ENCODE data around the gene SLC1A5.

SLC1A5 gene

GRCh38 chr19:46745030-46745429, 43.4 kb downstream of the SLC1A5 start:
- no peak for DNase-seq (ENCODE audit: low read depth in 2 of 2)

GRCh38 chr19:46744005-46744691, 44.2 kb downstream of the SLC1A5 start:
- DNase-seq (ENCODE audit: low read depth in 2 of 2), result no peak

GRCh38 chr19:46742926-46743480, 45.4 kb downstream of the SLC1A5 start:
- DNase-seq (ENCODE audit: low read depth in 2 of 2), result no peak

GRCh38 chr19:46741447-46741846, 46.9 kb downstream of the SLC1A5 start:
- DNase-seq (ENCODE audit: low read depth in 2 of 2), result no peak

GRCh38 chr19:46739290-46739771, 49.1 kb downstream of the SLC1A5 start:
- no peak for DNase-seq (ENCODE audit: low read depth in 2 of 2)

- no peak for DNase-seq (ENCODE audit: low read depth in 2 of 2)
Observed at GRCh38 chr19:46737761-46738171, 50.6 kb downstream of the SLC1A5 start.

- DNase-seq (ENCODE audit: low read depth in 2 of 2), result no peak
Observed at GRCh38 chr19:46737298-46737654, 51.1 kb downstream of the SLC1A5 start.

GRCh38 chr19:46736531-46737297, 51.7 kb downstream of the SLC1A5 start:
- DNase-seq (ENCODE audit: low read depth in 2 of 2), result no peak

- no peak for DNase-seq (ENCODE audit: low read depth in 2 of 2)
Observed at GRCh38 chr19:46733690-46734292, 54.6 kb downstream of the SLC1A5 start.

- DNase-seq (ENCODE audit: low read depth in 2 of 2), result no peak
Observed at GRCh38 chr19:46732966-46733689, 55.3 kb downstream of the SLC1A5 start.

GRCh38 chr19:46732172-46732938, 56.0 kb downstream of the SLC1A5 start:
- no peak for DNase-seq (ENCODE audit: low read depth in 2 of 2)

- DNase-seq (ENCODE audit: low read depth in 2 of 2), result no peak
Observed at GRCh38 chr19:46731584-46731983, 56.8 kb downstream of the SLC1A5 start.

- no peak for DNase-seq (ENCODE audit: low read depth in 2 of 2)
Observed at GRCh38 chr19:46731007-46731501, 57.3 kb downstream of the SLC1A5 start.

- DNase-seq (ENCODE audit: low read depth in 2 of 2), result no peak
Observed at GRCh38 chr19:46730595-46730994, 57.8 kb downstream of the SLC1A5 start.

GRCh38 chr19:46730187-46730586, 58.2 kb downstream of the SLC1A5 start:
- DNase-seq (ENCODE audit: low read depth in 2 of 2), result no peak

GRCh38 chr19:46729696-46730095, 58.7 kb downstream of the SLC1A5 start:
- no peak for DNase-seq (ENCODE audit: low read depth in 2 of 2)

GRCh38 chr19:46728693-46729339, 59.6 kb downstream of the SLC1A5 start:
- DNase-seq (ENCODE audit: low read depth in 2 of 2), result peak; percentile 68 to 72

- DNase-seq (ENCODE audit: low read depth in 2 of 2), result no peak
Observed at GRCh38 chr19:46728208-46728607, 60.2 kb downstream of the SLC1A5 start.

- no peak for DNase-seq (ENCODE audit: low read depth in 2 of 2)
Observed at GRCh38 chr19:46727757-46728156, 60.6 kb downstream of the SLC1A5 start.

- DNase-seq (ENCODE audit: low read depth in 2 of 2), result no peak
Observed at GRCh38 chr19:46726971-46727501, 61.4 kb downstream of the SLC1A5 start.
